GM19372 (cell line): Measurements from ENCODE around the gene HIF3A.

ENCODE experiments used
- ATAC-seq: cut with Tn5 transposase; IDR thresholded peaks from one replicate; pipeline ENCODE4 v1.9.1; 2021; ENCODE audit warnings: mild to moderate bottlenecking, low read depth, moderate library complexity; ENCODE audit not compliant: unreplicated experiment

Gene HIF3A

GRCh38 chr19:46376241-46377153 is 79.7 kb downstream of the HIF3A start:
- ATAC-seq: no peak

- no peak for ATAC-seq
Measured at GRCh38 chr19:46378268-46378667, 81.4 kb downstream of the HIF3A start.

GRCh38 chr19:46380690-46381089 is 83.8 kb downstream of the HIF3A start:
- no peak for ATAC-seq

- no peak for ATAC-seq
Measured at GRCh38 chr19:46381346-46381745, 84.5 kb downstream of the HIF3A start.

GRCh38 chr19:46381756-46382345 is 85.0 kb downstream of the HIF3A start:
- no peak for ATAC-seq

GRCh38 chr19:46383171-46383815 is 86.5 kb downstream of the HIF3A start:
- no peak for ATAC-seq

GRCh38 chr19:46383846-46384245 is 87.0 kb downstream of the HIF3A start:
- ATAC-seq: no peak

- ATAC-seq: no peak
Measured at GRCh38 chr19:46384396-46384795, 87.6 kb downstream of the HIF3A start.

- ATAC-seq: no peak
Measured at GRCh38 chr19:46385636-46386035, 88.8 kb downstream of the HIF3A start.

- no peak for ATAC-seq
Measured at GRCh38 chr19:46386151-46386550, 89.3 kb downstream of the HIF3A start.

GRCh38 chr19:46386996-46387712 is 90.3 kb downstream of the HIF3A start:
- ATAC-seq: no peak

- ATAC-seq: no peak
Measured at GRCh38 chr19:46387713-46388130, 90.9 kb downstream of the HIF3A start.

- no peak for ATAC-seq
Measured at GRCh38 chr19:46388311-46389095, 91.7 kb downstream of the HIF3A start.

GRCh38 chr19:46390121-46390858 is 93.4 kb downstream of the HIF3A start:
- ATAC-seq: no peak

GRCh38 chr19:46390866-46391265 is 94.0 kb downstream of the HIF3A start:
- no peak for ATAC-seq

- ATAC-seq: no peak
Measured at GRCh38 chr19:46391296-46392251, 94.7 kb downstream of the HIF3A start.

GRCh38 chr19:46392252-46392801 is 95.5 kb downstream of the HIF3A start:
- ATAC-seq: no peak

GRCh38 chr19:46392837-46393236 is 96.0 kb downstream of the HIF3A start:
- ATAC-seq: no peak
